ENCODE measurements around the gene EYA2.

The EYA2 gene

DNA sequence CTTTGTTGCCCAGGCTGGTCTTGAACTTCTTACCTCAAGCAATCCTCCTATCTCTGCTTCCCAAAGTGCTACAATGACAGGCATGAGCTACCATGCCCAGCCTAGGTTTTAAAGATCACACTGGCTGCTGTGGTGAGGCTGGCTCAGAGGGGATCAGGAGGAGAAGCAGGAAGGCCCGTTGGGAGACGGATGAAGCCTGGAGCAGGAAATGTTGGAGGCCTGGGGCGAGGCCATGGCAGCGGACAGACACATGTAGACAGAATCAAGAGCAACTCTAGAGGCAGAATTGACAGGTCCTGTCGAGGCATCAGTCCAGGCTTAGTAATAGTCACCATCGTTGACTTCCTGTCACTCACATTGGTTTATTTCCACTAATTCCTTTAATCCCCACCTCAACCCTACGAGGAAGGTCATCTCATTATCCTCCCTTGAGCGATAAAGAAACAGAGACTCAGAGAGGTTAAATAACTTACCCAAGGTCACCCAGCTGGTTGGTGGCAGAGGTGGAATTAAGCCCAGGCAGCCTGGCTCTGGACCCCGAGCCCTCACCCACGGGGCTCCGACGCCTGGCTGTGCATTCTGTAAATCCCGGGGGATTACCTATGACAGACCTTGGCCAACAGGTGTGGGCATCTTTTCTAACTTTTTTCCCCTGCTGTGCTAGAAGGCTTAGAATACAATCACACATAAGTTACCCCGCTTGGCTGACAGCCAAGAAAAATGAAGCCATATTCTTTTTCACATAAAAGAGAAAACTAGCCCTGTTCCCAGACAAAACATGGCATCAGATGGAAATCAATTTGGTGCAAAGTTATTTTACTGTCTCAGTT is 113.4 kb downstream of the EYA2 start:
- no peak for DNase-seq (ENCODE audit: low spot score)

- no peak for DNase-seq (ENCODE audit: low spot score)
Observed at GRCh38 chr20:47008842-47009518, 114.3 kb downstream of the EYA2 start.

DNA sequence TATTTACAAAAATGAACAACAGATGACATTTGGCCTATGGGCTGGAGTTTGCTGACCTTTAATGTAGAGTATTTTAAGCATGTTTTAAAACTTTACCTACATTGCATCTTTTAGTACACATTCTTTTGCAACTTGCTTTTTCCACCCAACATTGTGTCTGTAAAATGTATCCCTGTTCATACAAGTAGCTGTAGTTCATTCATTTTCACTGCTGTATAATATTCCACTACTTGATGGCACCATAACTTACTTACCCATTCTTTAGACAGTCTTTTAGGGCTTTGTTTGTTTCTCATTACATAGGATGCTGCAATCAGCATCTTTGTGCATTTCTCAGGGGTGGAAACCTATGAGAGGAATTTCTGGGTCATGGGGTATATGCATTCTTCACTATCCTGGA is 115.1 kb downstream of the EYA2 start:
- DNase-seq (ENCODE audit: low spot score), result no peak

GRCh38 chr20:47011984-47012383 is 117.3 kb downstream of the EYA2 start:
- DNase-seq (ENCODE audit: low spot score), result no peak

GRCh38 chr20:47013606-47014005 is 119.0 kb downstream of the EYA2 start:
- no peak for DNase-seq (ENCODE audit: low spot score)

DNA sequence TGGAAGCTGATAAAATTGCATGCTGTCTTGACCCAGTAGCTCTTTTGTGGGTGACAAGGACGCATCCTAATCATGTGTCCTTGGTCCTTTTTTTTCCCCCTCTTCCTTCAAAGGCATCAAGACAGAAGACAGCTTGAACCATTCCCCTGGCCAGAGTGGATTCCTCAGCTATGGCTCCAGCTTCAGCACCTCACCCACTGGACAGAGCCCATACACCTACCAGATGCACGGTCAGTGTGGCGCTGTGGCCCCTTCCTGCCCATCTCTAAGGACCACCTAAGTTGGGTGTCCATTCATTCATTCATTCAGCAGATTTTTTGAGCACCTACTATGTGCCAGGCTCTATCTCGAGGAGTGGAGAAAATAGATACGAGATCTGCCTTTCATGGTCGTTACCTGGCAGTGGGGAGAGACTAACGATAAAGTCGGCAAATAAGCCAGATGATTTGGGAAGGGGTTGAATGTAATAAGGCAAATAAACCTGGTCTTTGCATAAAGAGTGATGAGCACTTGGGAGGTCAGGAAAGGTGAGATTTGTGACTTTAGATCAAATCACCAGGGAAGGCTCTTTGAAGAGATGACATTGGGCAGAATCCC is 121.5 kb downstream of the EYA2 start:
- peak; percentile 63 for DNase-seq (ENCODE audit: low spot score)

GRCh38 chr20:47018381-47018780 is 123.7 kb downstream of the EYA2 start:
- no peak for DNase-seq (ENCODE audit: low spot score)

DNA sequence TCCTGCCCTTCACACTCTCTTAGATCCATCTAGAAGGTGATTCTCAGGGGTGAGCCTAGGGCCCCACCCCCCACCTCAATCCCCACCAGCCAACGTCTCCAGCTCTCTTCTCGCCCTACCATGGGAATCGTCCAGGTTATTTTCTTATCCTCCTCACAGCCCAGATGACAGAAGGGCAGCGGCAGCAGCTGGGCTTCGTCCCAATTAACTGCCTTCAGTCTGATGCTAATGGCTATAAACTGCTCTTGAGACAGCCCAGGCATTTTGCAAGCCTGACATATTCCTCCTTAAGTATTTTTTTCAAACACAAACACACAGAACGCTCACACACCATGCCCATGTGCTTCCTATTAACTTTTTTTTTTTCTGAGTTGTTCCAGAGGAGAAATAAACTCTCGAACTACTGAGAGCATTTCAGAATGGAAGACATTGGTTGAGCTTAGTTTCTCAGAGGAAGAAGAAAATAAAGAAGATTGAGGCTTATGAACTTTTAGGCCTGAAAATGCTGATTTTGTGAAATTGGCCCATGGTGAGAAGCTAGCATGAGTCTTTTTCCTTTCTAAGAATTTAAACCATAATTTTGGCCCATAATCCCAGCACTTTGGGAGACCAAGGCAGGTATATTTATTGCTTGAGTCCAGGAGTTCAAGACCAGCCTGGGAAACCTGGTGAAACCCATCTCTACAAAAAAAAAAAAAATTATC is 124.6 kb downstream of the EYA2 start:
- DNase-seq (ENCODE audit: low spot score), result no peak

DNA sequence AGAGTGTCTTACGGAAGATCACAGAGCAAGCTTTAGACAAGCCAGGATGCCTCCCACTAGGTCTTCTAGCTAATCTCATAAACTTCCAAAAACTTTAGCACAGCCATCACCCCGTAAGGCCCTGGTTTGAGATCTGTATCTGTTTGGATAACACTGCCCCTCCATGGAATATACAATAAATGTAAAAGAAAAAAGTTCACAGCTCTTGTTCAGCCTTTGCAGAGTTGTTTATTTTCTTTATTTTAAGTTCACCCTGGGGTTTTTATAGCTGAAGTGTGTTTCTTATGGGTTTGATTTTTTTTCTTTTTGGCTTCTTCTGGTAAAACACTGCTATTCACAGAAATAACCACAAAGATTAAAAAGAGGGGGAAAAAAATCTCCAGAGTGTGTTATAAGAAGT is 125.6 kb downstream of the EYA2 start:
- DNase-seq (ENCODE audit: low spot score), result no peak

DNA sequence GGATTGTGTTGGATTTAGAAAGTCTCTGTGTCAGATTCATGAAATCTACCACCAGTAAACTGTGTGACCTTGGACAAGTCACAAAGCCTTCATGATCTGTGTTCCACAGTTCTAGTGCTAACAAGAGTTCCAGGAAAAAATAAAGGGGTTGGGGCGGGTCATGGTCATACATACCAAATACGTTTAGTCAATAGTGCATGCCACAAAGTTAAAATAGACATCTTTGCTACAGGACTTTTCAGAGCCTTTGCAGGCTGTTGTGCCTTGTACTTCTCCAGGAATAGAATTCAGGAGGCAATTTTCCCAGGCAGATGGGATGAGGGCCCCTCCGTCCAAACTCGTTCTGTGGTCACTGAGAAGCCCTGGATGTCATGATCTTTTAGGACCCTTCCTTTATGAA is 127.2 kb downstream of the EYA2 start:
- no peak for DNase-seq (ENCODE audit: low spot score)

- DNase-seq (ENCODE audit: low spot score), result no peak
Observed at GRCh38 chr20:47024461-47024937, 129.9 kb downstream of the EYA2 start.

- DNase-seq (ENCODE audit: low spot score), result no peak
Observed at GRCh38 chr20:47027042-47027441, 132.4 kb downstream of the EYA2 start.

- DNase-seq (ENCODE audit: low spot score), result no peak
Observed at GRCh38 chr20:47027456-47027855, 132.8 kb downstream of the EYA2 start.

GRCh38 chr20:47028487-47028886 is 133.8 kb downstream of the EYA2 start:
- DNase-seq (ENCODE audit: low spot score), result no peak

- DNase-seq (ENCODE audit: low spot score), result no peak
Observed at GRCh38 chr20:47029845-47030244, 135.2 kb downstream of the EYA2 start.

DNA sequence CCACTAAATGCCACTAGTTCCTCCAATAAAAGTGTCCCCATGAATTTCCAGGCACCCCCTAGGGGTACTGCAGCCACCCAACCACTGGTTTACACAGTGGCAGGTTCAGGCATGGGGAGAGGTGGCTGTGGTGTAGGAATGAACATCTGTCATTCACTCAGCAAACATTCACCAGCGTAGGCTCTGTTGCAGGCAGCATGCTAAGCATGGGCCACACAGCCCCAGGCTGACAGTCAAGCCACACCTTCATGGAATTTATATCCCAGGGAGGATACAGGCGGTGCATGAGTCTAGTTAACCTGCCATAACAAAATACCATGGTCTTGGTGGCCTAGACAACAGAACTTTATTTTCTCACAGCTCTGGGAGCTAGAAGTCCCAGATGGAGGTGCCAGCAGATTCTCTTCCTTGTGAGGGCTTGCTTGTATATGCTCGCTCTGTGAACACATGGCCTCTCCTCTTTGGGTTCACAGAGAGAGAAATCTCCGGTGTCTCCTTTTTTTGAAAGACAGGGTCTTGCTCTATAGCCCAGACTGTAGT is 135.7 kb downstream of the EYA2 start:
- DNase-seq (ENCODE audit: low spot score), result no peak

GRCh38 chr20:47031004-47031403 is 136.4 kb downstream of the EYA2 start:
- no peak for DNase-seq (ENCODE audit: low spot score)

GRCh38 chr20:47031821-47032220 is 137.2 kb downstream of the EYA2 start:
- no peak for DNase-seq (ENCODE audit: low spot score)

DNA sequence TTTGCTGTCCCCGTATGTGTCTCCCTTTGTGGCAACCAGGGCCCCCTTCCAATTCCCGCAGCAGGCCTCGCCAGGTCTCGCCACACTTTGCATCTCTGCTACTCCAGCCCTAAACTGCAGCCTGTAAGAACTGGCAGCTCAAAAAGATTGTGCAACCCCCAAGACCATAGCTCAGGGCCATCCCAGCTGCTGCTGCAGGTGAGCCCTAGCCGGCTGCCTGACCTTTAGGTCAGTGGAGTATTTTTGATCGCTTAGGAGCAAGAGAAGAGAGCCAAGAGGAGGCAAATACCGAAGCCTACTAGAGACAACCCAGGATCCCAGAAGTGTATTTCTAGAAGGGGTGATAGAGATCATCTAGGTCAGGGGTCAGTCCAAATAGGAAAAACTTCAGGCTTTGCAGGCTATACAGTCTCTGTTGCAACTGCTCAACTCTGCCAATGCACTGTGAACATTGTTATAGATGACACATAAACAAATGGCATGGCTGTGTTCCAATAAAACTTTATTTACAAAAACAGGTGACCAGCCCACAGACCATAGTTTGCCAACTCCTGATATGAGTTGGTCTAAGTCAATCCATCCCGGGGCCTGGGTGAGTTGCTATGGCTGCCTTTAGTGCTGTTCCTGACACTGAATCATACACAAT is 138.4 kb downstream of the EYA2 start:
- no peak for DNase-seq (ENCODE audit: low spot score)

DNA sequence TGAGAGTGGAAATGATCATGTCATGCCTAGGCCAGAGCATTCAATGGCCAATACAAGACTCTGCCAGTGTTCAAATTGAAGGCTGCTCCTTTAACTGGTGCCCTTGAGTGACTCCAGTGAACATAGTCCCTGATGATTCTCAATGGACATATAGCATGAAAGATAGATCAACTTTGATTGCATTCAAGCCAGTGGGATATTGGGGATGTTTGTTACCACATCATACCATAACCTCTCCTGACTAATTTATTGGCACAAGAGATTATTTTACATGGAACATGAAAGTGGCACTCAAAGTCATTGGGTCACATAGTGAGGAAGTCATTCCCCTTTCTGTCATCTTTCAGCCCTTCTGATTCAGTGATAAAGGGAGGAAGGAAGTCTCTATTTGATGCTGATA is 139.0 kb downstream of the EYA2 start:
- DNase-seq (ENCODE audit: low spot score), result no peak

- DNase-seq (ENCODE audit: low spot score), result no peak
Observed at GRCh38 chr20:47035026-47035590, 140.5 kb downstream of the EYA2 start.
